SH-SY5Y (cell line): ENCODE measurements around the gene PVR.

ENCODE experiments used
- GATA2 ChIP-seq: IDR thresholded peaks from 2 replicates; pipeline ENCODE4 v1.6.1; 2011; ENCODE audit warnings: mild to moderate bottlenecking, low read depth, low read length
- GATA3 ChIP-seq: IDR thresholded peaks from 2 replicates; pipeline ENCODE4 v1.6.1; 2011; ENCODE audit warnings: low read depth, mild to moderate bottlenecking, low read length, moderate library complexity

DNA sequence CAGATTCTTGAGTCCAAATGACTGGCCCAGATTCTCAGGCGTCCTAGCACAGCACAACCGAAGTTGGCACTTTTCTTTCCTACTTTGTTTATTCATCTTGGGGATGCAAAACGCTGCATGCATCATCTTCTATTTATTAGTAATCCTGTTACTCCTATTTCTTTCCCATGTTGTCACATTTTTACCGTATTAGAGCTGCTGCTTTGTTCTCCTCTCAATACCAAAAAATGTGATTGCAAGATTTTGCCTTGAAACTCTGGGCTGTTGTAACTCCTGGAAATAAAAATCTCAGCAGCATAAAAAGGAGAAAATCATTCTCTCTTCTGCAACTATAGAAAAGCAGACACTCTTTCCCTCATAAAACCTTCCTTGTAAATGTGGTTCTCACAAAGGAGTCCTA lies 43.2 kb upstream of the PVR start:
- TF ChIP-seq GATA2, result no peak
- no peak for TF ChIP-seq GATA3
